Stomach (tissue), 9 donors: ENCODE results near the gene DHRS4. TPM values are rescaled to one million over a fixed set of nuclear protein-coding genes. Genes with fewer than 3 reads are reported as not detected.
"Not testable (repeated sequence)": the region's sequence is repeated elsewhere in the genome, so short reads cannot be mapped to it uniquely, and the experiment has no call there.

Experiments
- DNase-seq, 2 donors: peaks; one replicate each; pipeline versions ENCODE4 v3.0.0 to v3.0.0-alpha.2; 2013 to 2019
- H3K27ac ChIP-seq, 5 donors: fragments of 200-600 bp in 4 of 5; sonication (generic) in 4 of 5; one replicate each; pipeline ENCODE4 v1.5.1; 2013 to 2019; ENCODE audit warnings: mild to moderate bottlenecking in 1 of 5, moderate library complexity in 1 of 5
- H3K27me3 ChIP-seq, 3 donors: fragments of 200-600 bp; sonication (generic); one replicate each; pipeline ENCODE4 v1.5.1; 2017 to 2019; ENCODE audit warnings: mixed run types in 1 of 3
- H3K36me3 ChIP-seq, 4 donors: fragments of 200-600 bp; sonication (generic); 1 replicate in 3 of 4; 2 replicates in 1 of 4; pipeline ENCODE4 v1.5.1; 2016 to 2019
- H3K4me1 ChIP-seq, 4 donors: fragments of 200-600 bp; sonication (generic); one replicate each; pipeline ENCODE4 v1.5.1; 2016 to 2019
- H3K4me3 ChIP-seq, 4 donors: fragments of 200-600 bp; sonication (generic) in 3 of 4; one replicate each; pipeline ENCODE4 v1.5.1; 2016 to 2019; ENCODE audit warnings: mild to moderate bottlenecking in 1 of 4
- H3K9me3 ChIP-seq, 4 donors: fragments of 200-600 bp; sonication (generic); one replicate each; pipeline ENCODE4 v1.5.1; 2016 to 2019
- CTCF ChIP-seq, 7 experiments: fragments of 450-650 bp in 4 of 7; fragments of 200-600 bp in 3 of 7; sonication (generic) in 3 of 7; IDR thresholded peaks; one replicate each; pipeline ENCODE4 v1.5.1; 2016 to 2019; ENCODE audit warnings: antibody characterized with exemption in 7 of 7, control low read depth in 2 of 7, mild to moderate bottlenecking in 1 of 7
- POLR2A ChIP-seq, 4 donors: fragments of 450-650 bp; IDR thresholded peaks; one replicate each; pipeline ENCODE4 v1.6.1; 2016; ENCODE audit warnings: antibody characterized with exemption in 4 of 4, control low read depth in 2 of 4, mild to moderate bottlenecking in 1 of 4, moderate library complexity in 1 of 4
- POLR2AphosphoS5 ChIP-seq, 3 donors: sonication (generic); formaldehyde crosslinking; IDR thresholded peaks; one replicate each; pipeline ENCODE4 v1.6.1; 2016; ENCODE audit warnings: antibody characterized with exemption in 3 of 3
- whole genome bisulfite sequencing, 5 donors: extraction: QIAGEN DNeasy Blood & Tissue Kit in 3 of 5; methylation state at CpG; one replicate each; pipeline versions ENCODE4 v1.1.5 to v1.1.7; 2013 to 2018; 5-methylcytosine and 5-hydroxymethylcytosine counted together
- intact Hi-C: fragments of 100-400 bp; cut with DNase I; formaldehyde crosslinking; loops from one replicate; pipeline ENCODE4 v1.15.1; 2023; ENCODE audit warnings: low total_unique reads
- polyA plus RNA-seq, 3 donors: library from polyadenylated mRNA; stranded (reverse); fragments of 200-250 nt; gene quantifications; one replicate each; pipeline ENCODE4 v1.2.3, GENCODE V29; 2013
- total RNA-seq, 5 donors: library from RNA; depleted of rRNA; stranded (reverse); fragments of >200 nt; gene quantifications; one replicate each; pipeline versions ENCODE4 v1.1.0 to v1.2.3, GENCODE V29; 2014 to 2016
- donor health status: healthy with polysubstance abuse.
- donor health status: Bipolar disorder and iron deficiency.
- donor health status: healthy.

Gene DHRS4
- total and polyA plus RNA-seq, 8 donors: 29.0 to 114 (median 42.3) TPM

DNA sequence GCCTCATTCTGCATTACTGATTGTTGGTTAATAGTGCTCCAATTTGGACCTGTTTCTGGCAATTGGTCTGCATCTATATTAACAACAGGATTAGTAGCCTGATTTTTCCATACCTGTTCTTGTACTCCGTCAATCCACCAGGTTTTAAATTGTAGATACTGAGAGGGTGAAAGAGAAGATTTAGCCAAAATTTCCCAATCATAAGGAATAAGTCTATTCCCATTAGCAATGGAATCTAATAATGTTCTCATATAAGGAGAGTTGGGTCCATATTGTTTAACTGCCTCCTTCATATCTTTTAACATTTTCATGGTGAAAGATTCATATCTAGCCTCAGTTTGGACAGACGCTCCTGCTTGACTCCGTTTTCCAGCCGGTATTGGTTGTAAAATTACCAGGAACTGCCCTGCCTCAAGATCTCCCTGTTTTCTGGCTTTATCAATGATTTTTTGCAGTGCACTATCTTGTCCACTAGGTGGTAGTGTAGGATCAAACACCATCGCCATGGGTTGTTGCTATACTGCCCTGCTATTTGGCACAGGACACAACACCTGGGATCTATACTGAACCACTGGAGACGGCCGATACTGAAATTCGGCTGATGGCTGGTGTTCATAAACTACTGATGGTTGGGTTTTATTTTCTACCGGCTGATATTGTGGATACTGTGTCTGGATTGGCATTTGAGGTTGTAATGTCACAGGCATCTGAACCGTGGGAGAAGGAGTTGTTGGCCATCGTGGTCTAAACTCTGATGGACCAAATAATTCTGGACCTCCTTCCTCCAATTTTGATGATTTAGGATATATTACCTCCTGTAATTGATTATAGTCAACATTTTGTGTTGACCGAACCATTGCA is 60.3 kb downstream of the DHRS4 start:
- Histone ChIP-seq H3K9me3 (no peaks in the 10 kb centered on the region), H3K4me3 (no peak overlapping the region), H3K36me3 (no peaks in the 10 kb centered on the region), H3K27ac (no peak overlapping the region), H3K4me1 (peaks cover 0 to 31% (median 19%) of the 10 kb centered on the region in 4 donors), H3K27me3 (no peaks in the 10 kb centered on the region)
- intact Hi-C loops: no loop called here
- TF ChIP-seq POLR2A (IDR thresholded peaks at IDR 0.05) (no peak), CTCF (IDR thresholded peaks at IDR 0.05) (peak in 6 of 7 experiments; percentile 42 to 94 (median 92)), POLR2AphosphoS5 (IDR thresholded peaks at IDR 0.05) (peak in 1 of 3 donors; percentile 68)
- DNase-seq: peak; percentile 44 to 88
- WGBS, 5 donors: 24 to 28% (median 25%) methylated on average over 12 of the region's 12 CpGs

- intact Hi-C loops, H3K36me3 ChIP-seq: not testable (repeated sequence)
- WGBS, 5 donors: 97 to 99% (median 98%) methylated on average over 6 of the region's 6 CpGs
Measured at GRCh38 chr14:24015745-24016144, 62.2 kb downstream of the DHRS4 start.

More at GRCh38 chr14:24015745-24016144, 62.2 kb downstream of the DHRS4 start:
- H3K27me3 ChIP-seq, DNase-seq, H3K27ac ChIP-seq, H3K9me3 ChIP-seq, H3K4me3 ChIP-seq: not testable (repeated sequence)
- peaks cover 0 to 28% (median 19%) of the 10 kb centered on the region in 4 donors for H3K4me1 ChIP-seq

Other genes starting within 250 kb of the DHRS4 start
- 10 to 100 TPM in 3 of 5 donors, 1 to 10 TPM in 1, not detected in 1; 9.7 to 44.2 (median 26.9) TPM for gene DHRS4L2, start 35.2 kb downstream of the DHRS4 start, total RNA-seq
- 10 to 100 TPM; 27.5 to 64.0 (median 44.3) TPM for gene DHRS4L2, start 35.2 kb downstream of the DHRS4 start, polyA plus RNA-seq
- 1 to 10 TPM in 2 of 5 donors, under 1 TPM in 2, not detected in 1; 0.14 to 2.0 (median 0.76) TPM for gene CARMIL3, start 98.2 kb downstream of the DHRS4 start, total RNA-seq
- under 1 TPM in 2 of 3 donors, not detected in 1; 0.25 to 0.75 TPM for gene CARMIL3, start 98.2 kb downstream of the DHRS4 start, polyA plus RNA-seq
- not detected for gene CPNE6, start 117.8 kb downstream of the DHRS4 start, total RNA-seq
- under 1 TPM in 2 of 3 donors, not detected in 1; 0.12 to 0.25 TPM for gene CPNE6, start 117.8 kb downstream of the DHRS4 start, polyA plus RNA-seq
- gene PCK2, start 140.5 kb downstream of the DHRS4 start, total RNA-seq: 100 to 1,000 TPM in 1 of 5 donors, 10 to 100 TPM in 1, 1 to 10 TPM in 3; 2.3 to 168 (median 8.4) TPM
- 10 to 100 TPM; 12.3 to 24.0 (median 17.0) TPM for gene PCK2, start 140.5 kb downstream of the DHRS4 start, polyA plus RNA-seq
- 100 to 1,000 TPM in 2 of 5 donors, 10 to 100 TPM in 3; 50.4 to 396 (median 84.5) TPM for gene DCAF11, start 161.0 kb downstream of the DHRS4 start, total RNA-seq
- gene DCAF11, start 161.0 kb downstream of the DHRS4 start, polyA plus RNA-seq: 10 to 100 TPM; 27.7 to 68.3 (median 38.9) TPM
- 10 to 100 TPM in 2 of 5 donors, 1 to 10 TPM in 1, under 1 TPM in 1, not detected in 1; 0.92 to 69.2 (median 13.0) TPM for gene NRL, start 161.2 kb downstream of the DHRS4 start, total RNA-seq
- gene NRL, start 161.2 kb downstream of the DHRS4 start, polyA plus RNA-seq: 1 to 10 TPM; 1.2 to 1.3 (median 1.2) TPM
- gene FITM1, start 176.9 kb downstream of the DHRS4 start, total RNA-seq: 10 to 100 TPM in 1 of 5 donors, under 1 TPM in 1, not detected in 3; 0.87 to 80.5 TPM
- 1 to 10 TPM; 1.9 to 2.6 (median 2.2) TPM for gene FITM1, start 176.9 kb downstream of the DHRS4 start, polyA plus RNA-seq
- gene PSME1, start 182.4 kb downstream of the DHRS4 start, total RNA-seq: 100 to 1,000 TPM in 1 of 5 donors, 10 to 100 TPM in 4; 38.5 to 129 (median 91.1) TPM
- gene PSME1, start 182.4 kb downstream of the DHRS4 start, polyA plus RNA-seq: 100 to 1,000 TPM; 217 to 322 (median 310) TPM
- gene EMC9, start 187.8 kb downstream of the DHRS4 start, total RNA-seq: 10 to 100 TPM in 1 of 5 donors, 1 to 10 TPM in 4; 1.3 to 33.9 (median 4.6) TPM
- 10 to 100 TPM; 32.0 to 59.6 (median 42.9) TPM for gene EMC9, start 187.8 kb downstream of the DHRS4 start, polyA plus RNA-seq
- gene PSME2, start 192.8 kb downstream of the DHRS4 start, total RNA-seq: 100 to 1,000 TPM in 2 of 5 donors, 10 to 100 TPM in 3; 62.4 to 339 (median 83.9) TPM
- gene PSME2, start 192.8 kb downstream of the DHRS4 start, polyA plus RNA-seq: 100 to 1,000 TPM; 302 to 421 (median 403) TPM
- gene RNF31, start 193.7 kb downstream of the DHRS4 start, total RNA-seq: 100 to 1,000 TPM in 2 of 5 donors, 10 to 100 TPM in 3; 53.2 to 523 (median 94.2) TPM
- gene RNF31, start 193.7 kb downstream of the DHRS4 start, polyA plus RNA-seq: 10 to 100 TPM; 64.0 to 88.7 (median 68.6) TPM
- 100 to 1,000 TPM in 2 of 5 donors, 10 to 100 TPM in 2, 1 to 10 TPM in 1; 1.4 to 143 (median 91.4) TPM for gene IRF9, start 207.5 kb downstream of the DHRS4 start, total RNA-seq
- 100 to 1,000 TPM in 1 of 3 donors, 10 to 100 TPM in 2; 64.6 to 101 (median 65.1) TPM for gene IRF9, start 207.5 kb downstream of the DHRS4 start, polyA plus RNA-seq
- gene REC8, start 218.3 kb downstream of the DHRS4 start, total RNA-seq: 100 to 1,000 TPM in 1 of 5 donors, 10 to 100 TPM in 4; 14.5 to 122 (median 45.5) TPM
- gene REC8, start 218.3 kb downstream of the DHRS4 start, polyA plus RNA-seq: 10 to 100 TPM; 20.9 to 64.4 (median 38.7) TPM
- gene IPO4, start 235.0 kb downstream of the DHRS4 start, total RNA-seq: 100 to 1,000 TPM in 1 of 5 donors, 10 to 100 TPM in 4; 14.3 to 227 (median 23.9) TPM
- 10 to 100 TPM in 1 of 3 donors, 1 to 10 TPM in 2; 9.3 to 15.2 (median 9.8) TPM for gene IPO4, start 235.0 kb downstream of the DHRS4 start, polyA plus RNA-seq
- gene TM9SF1, start 241.7 kb downstream of the DHRS4 start, total RNA-seq: 10 to 100 TPM in 4 of 5 donors, 1 to 10 TPM in 1; 6.4 to 79.7 (median 31.6) TPM
- 10 to 100 TPM; 14.6 to 28.2 (median 14.7) TPM for gene TM9SF1, start 241.7 kb downstream of the DHRS4 start, polyA plus RNA-seq